OCI-LY7 (cell line): ENCODE data around the gene KIF4B. TPM values are rescaled to one million over a fixed set of nuclear protein-coding genes. Genes with fewer than 3 reads are reported as not detected.

Experiments used
- BruUV-seq: library from RNA; stranded (reverse); fragments of 400-500 nt; replicated peaks from 2 replicates; lab custom pipeline; 2021; lab: Mats Ljungman, UMichigan
- CTCF ChIA-PET: fragments of 300-600 bp; sonication (Branson Sonifier 250); formaldehyde crosslinking; loops from one replicate; lab custom pipeline; 2022; ENCODE audit warnings: antibody characterized with exemption; ENCODE audit not compliant: unreplicated experiment; lab: Charles Lee
- POLR2A ChIA-PET: fragments of 300-600 bp; sonication (Branson Sonifier 250); formaldehyde crosslinking; loops from one replicate; lab custom pipeline; 2022; ENCODE audit warnings: antibody characterized with exemption; lab: Charles Lee
- DNase-seq: peaks from one replicate; pipeline ENCODE4 v3.0.0-alpha.2; 2015; ENCODE audit warnings: low spot score
- H2AFZ ChIP-seq: fragments of 200-600 bp; sonication (generic), shearing (Covaris generic); 2 replicates; pipeline ENCODE4 v1.6.1; 2014; ENCODE audit warnings: mild to moderate bottlenecking, antibody characterized with exemption, low read length, moderate library complexity
- H3K27ac ChIP-seq: fragments of 200-600 bp; sonication (generic); 2 replicates; pipeline ENCODE4 v1.5.1; 2014; ENCODE audit warnings: mixed run types, low read depth, mild to moderate bottlenecking, moderate library complexity, low read length, inconsistent platforms; ENCODE audit not compliant: poor library complexity, severe bottlenecking
- H3K36me3 ChIP-seq: fragments of 200-600 bp; sonication (generic); 2 replicates; pipeline ENCODE4 v1.6.1; 2014; ENCODE audit warnings: mild to moderate bottlenecking, antibody characterized with exemption, low read length, moderate library complexity, mixed read lengths; ENCODE audit not compliant: insufficient read depth
- H3K4me1 ChIP-seq: fragments of 200-600 bp; sonication (generic); 2 replicates; pipeline ENCODE4 v1.5.1; 2014; ENCODE audit warnings: mild to moderate bottlenecking, low read length; ENCODE audit not compliant: insufficient read depth, poor library complexity, severe bottlenecking
- H3K4me2 ChIP-seq: fragments of 200-600 bp; sonication (generic); 2 replicates; pipeline ENCODE4 v1.6.1; 2014; ENCODE audit warnings: mild to moderate bottlenecking, low read length
- H3K4me3 ChIP-seq: fragments of 200-600 bp; sonication (generic); 2 replicates; pipeline ENCODE4 v1.5.1; 2014; ENCODE audit warnings: mild to moderate bottlenecking, low read depth, low read length; ENCODE audit not compliant: poor library complexity, severe bottlenecking
- H3K79me2 ChIP-seq: fragments of 200-600 bp; sonication (generic); 2 replicates; pipeline ENCODE4 v1.6.1; 2016; ENCODE audit warnings: low read depth, mild to moderate bottlenecking, low read length, moderate library complexity, mixed read lengths; ENCODE audit not compliant: insufficient read depth
- H3K9me2 ChIP-seq: fragments of 200-600 bp; sonication (generic); 2 replicates; pipeline ENCODE4 v1.6.1; 2016; ENCODE audit warnings: mild to moderate bottlenecking, low read length, mixed read lengths; ENCODE audit not compliant: insufficient read depth
- H3K9me3 ChIP-seq: fragments of 200-600 bp; sonication (generic); 2 replicates; pipeline ENCODE4 v1.6.1; 2014; ENCODE audit warnings: mild to moderate bottlenecking, mixed run types, low read length, mixed read lengths
- H4K20me1 ChIP-seq: fragments of 200-600 bp; sonication (generic); 2 replicates; pipeline ENCODE4 v1.6.1; 2014; ENCODE audit warnings: mild to moderate bottlenecking, antibody characterized with exemption, low read length, moderate library complexity, mixed read lengths; ENCODE audit not compliant: insufficient read depth
- EZH2phosphoT487 ChIP-seq: fragments of 200-600 bp; sonication (generic); IDR thresholded peaks from 2 replicates; pipeline ENCODE4 v1.6.1; 2018; ENCODE audit warnings: low read depth, borderline replicate concordance, mild to moderate bottlenecking, mixed run types, antibody characterized with exemption, low read length, moderate library complexity, mixed read lengths
- intact Hi-C: fragments of 100-400 bp; cut with micrococcal nuclease; formaldehyde crosslinking; loops from one replicate; pipeline ENCODE4 v1.10.0; 2022; ENCODE audit not compliant: unreplicated experiment
- total RNA-seq, 2 experiments: library from RNA; depleted of rRNA in 1 of 2; stranded (reverse); fragments of >200 nt in 1 of 2; shearing (Covaris generic) in 1 of 2; gene quantifications; 2 replicates each; pipeline ENCODE4 v1.2.3, GENCODE V29; 2014 to 2022
- TF ChIP-seq, protein P1 (sequence below): fragments of 200-600 bp; sonication (generic); conservative IDR thresholded peaks from 2 replicates; pipeline ENCODE4 v1.5.1; 2014; ENCODE audit warnings: mild to moderate bottlenecking, antibody characterized with exemption, low read length, moderate library complexity, mixed read lengths

Gene KIF4B
- total RNA-seq, 2 experiments from 2014 or later, result not detected

DNA sequence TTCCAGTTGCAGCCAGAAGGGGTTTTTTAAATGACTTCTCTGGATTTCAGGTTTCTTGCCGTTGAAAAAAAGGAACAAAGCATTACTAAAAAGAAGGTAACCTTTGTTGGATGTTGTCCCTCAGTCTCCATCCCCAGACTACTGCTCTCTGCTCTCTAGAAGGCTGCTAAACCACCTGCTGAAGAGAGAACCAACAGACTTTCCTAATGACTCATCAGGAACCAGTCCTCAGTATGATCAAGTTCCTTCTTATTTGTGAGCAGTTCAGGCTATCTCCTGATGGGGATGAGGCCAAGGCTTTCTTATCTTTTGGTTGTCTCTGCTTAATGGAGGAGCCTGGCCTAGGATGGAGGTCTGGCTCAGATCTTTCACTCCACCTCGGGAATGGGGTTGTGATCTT lies 4.1 kb downstream of the KIF4B start:
- H3K4me3 ChIP-seq, result no peak overlapping the region
- no peaks in the 10 kb centered on the region for H3K9me2 ChIP-seq
- no peaks in the 10 kb centered on the region for H3K79me2 ChIP-seq
- TF ChIP-seq, protein P1, sequence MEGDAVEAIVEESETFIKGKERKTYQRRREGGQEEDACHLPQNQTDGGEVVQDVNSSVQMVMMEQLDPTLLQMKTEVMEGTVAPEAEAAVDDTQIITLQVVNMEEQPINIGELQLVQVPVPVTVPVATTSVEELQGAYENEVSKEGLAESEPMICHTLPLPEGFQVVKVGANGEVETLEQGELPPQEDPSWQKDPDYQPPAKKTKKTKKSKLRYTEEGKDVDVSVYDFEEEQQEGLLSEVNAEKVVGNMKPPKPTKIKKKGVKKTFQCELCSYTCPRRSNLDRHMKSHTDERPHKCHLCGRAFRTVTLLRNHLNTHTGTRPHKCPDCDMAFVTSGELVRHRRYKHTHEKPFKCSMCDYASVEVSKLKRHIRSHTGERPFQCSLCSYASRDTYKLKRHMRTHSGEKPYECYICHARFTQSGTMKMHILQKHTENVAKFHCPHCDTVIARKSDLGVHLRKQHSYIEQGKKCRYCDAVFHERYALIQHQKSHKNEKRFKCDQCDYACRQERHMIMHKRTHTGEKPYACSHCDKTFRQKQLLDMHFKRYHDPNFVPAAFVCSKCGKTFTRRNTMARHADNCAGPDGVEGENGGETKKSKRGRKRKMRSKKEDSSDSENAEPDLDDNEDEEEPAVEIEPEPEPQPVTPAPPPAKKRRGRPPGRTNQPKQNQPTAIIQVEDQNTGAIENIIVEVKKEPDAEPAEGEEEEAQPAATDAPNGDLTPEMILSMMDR, result no peak
- TF ChIP-seq EZH2phosphoT487, result no peak
- no TSS peak for BruUV-seq
- H3K4me1 ChIP-seq, result no peaks in the 10 kb centered on the region
- H4K20me1 ChIP-seq, result no peaks in the 10 kb centered on the region
- no peak overlapping the region for H3K27ac ChIP-seq
- POLR2A ChIA-PET, result interaction anchor here (0.6 to 0.7 kb wide), 2 partner anchors 273 to 448 kb away, joined by 3 to 4 read pairs; no protein-coding TSS in a partner anchor
- H3K9me3 ChIP-seq, result no peaks in the 10 kb centered on the region
- CTCF ChIA-PET, result no interaction called here
- H2AFZ ChIP-seq, result no peak overlapping the region
- DNase-seq, result no peak
- no peak overlapping the region for H3K4me2 ChIP-seq
- no peaks in the 10 kb centered on the region for H3K36me3 ChIP-seq
- intact Hi-C loops, result no loop called here

DNA sequence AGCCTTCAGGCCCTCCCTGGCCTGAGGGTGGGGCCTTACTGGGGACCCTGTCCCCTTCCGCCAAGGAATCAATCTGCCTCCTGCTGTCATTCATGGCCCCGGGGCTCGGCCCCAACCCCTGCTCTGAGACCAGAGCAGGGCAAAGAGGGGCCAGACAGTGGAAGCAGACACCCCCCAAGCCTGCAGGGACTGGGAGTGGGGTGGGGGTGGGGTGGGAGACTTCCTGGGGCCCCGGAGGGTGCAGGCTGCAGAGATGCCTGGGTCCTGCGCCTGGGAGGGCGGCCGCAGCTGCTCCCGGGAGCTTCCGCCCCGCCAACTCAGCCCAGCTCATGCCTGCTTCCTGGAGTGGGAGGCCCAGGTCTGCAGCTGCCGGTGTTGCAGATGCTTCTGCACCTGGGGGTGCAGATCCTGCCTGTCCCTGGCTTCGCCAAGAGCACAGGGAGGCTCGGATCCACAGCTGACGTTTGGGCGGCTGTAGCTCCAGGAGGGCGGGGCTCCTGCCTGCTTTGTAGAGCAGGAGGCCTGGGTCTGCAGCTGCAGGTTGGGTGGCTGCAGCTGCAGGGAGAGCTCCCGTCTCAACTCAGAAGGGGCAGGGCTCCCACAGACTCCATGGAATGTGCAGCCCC lies 6.2 kb downstream of the KIF4B start:
- intact Hi-C loops, result no loop called here
- Histone ChIP-seq H3K9me3 (no peaks in the 10 kb centered on the region), H3K9me2 (no peaks in the 10 kb centered on the region), H3K4me1 (no peaks in the 10 kb centered on the region), H4K20me1 (no peaks in the 10 kb centered on the region), H3K27ac (no peak overlapping the region), H3K79me2 (no peaks in the 10 kb centered on the region), H2AFZ (no peak overlapping the region), H3K36me3 (no peaks in the 10 kb centered on the region), H3K4me2 (no peak overlapping the region), H3K4me3 (no peak overlapping the region)
- ChIA-PET POLR2A (interaction anchor here (0.6 kb wide), 1 partner anchor 36 kb away, joined by 5 read pairs; no protein-coding TSS in a partner anchor), CTCF (no interaction called here)
- DNase-seq, result no peak
- TF ChIP-seq, protein P1, result no peak
- TF ChIP-seq EZH2phosphoT487, result no peak
- no TSS peak for BruUV-seq

DNA sequence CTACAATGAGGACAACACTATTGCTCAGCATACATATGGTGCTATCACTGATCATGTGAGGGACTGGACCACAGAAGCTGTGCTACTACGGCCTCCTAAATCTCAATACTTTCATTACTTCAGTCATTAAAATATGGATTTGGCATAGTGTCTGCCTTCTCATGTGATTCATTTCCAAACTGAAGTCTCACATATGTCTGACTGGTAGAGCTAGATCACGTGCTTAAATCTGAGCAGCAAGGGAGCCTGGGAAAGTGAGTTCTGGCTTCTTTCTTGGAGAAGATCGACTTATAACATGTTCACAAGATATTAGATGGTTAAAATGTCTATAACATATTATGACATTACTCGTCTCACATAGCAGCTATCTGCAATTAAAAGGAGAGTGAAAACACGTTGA lies 8.3 kb downstream of the KIF4B start:
- Histone ChIP-seq H2AFZ (no peak overlapping the region), H3K4me3 (no peak overlapping the region), H3K79me2 (no peaks in the 10 kb centered on the region), H3K27ac (no peak overlapping the region), H3K9me3 (no peaks in the 10 kb centered on the region), H3K9me2 (no peaks in the 10 kb centered on the region), H3K36me3 (no peaks in the 10 kb centered on the region), H3K4me1 (no peaks in the 10 kb centered on the region), H3K4me2 (no peak overlapping the region), H4K20me1 (no peaks in the 10 kb centered on the region)
- intact Hi-C loops, result no loop called here
- ChIA-PET POLR2A (no interaction called here), CTCF (interaction anchor here (0.6 kb wide), 1 partner anchor 371 kb away, joined by 3 read pairs; no protein-coding TSS in a partner anchor)
- BruUV-seq, result no TSS peak
- no peak for TF ChIP-seq EZH2phosphoT487
- TF ChIP-seq, protein P1, result no peak
- DNase-seq, result no peak
